CD4-positive, alpha-beta T cell treated with Interleukin-12 subunit alpha and Interleukin-12 subunit beta, for 1 hour (primary cell): ENCODE results near the gene STX1B.
"Not testable (repeated sequence)": the region's sequence is repeated elsewhere in the genome, so short reads cannot be mapped to it uniquely, and the experiment has no call there.

Experiments
- DNase-seq: peaks from one replicate; pipeline ENCODE4 v3.0.0-alpha.2; 2020

Gene STX1B

GRCh38 chr16:30948667-30949649, 61.5 kb downstream of the STX1B start, which contains the start of gene ORAI3:
TSS of gene ORAI3 (plus strand) at chr16:30949068. CDS start at chr16:30949290, 222 bp downstream.
- peak; percentile 46 for DNase-seq

DNA sequence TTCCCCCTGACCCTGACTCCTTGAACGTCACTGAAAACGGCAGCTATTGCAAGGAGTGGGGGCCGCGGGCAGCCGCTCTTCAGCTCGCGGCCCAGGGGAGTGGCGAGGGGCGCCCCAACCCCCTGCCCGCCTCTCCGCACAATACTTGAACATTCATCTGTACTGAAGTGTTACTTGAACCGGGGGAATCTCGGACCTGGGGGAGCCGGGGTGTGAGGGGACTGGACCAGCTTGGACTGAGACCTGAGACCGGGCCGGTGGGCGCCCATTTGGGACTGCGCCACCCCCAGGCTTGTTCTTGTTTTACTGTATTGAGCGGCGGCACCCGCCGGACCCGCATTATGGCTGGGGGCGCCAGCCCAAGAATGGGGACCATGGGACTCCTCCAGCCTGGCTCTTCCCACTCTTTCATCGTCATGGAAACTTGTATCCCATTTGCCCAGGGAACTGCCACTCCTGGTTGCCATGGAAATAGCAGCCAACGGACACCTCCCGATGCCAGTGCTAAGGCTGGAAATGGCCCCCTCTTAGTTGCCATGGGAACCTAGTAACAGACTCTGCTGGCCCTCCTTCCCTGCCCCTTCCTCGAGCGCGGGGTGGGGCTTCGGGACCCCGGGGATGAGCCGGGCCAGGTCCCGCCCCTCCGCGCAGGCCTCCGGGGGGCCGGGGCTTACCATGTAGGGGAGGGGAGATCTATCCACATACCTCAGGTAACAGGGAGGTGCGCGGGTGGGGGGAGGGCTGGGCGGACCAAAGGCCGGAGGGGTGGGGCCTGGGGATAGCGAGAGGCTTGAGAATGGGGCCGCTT, 62.4 kb downstream of the STX1B start:
- DNase-seq = peak; percentile 32

- no peak for DNase-seq
Observed at GRCh38 chr16:30947541-30947858, 62.9 kb downstream of the STX1B start.

GRCh38 chr16:30946671-30947540, 63.5 kb downstream of the STX1B start:
- no peak for DNase-seq

GRCh38 chr16:30944352-30944751, 66.1 kb downstream of the STX1B start:
- DNase-seq = no peak

DNA sequence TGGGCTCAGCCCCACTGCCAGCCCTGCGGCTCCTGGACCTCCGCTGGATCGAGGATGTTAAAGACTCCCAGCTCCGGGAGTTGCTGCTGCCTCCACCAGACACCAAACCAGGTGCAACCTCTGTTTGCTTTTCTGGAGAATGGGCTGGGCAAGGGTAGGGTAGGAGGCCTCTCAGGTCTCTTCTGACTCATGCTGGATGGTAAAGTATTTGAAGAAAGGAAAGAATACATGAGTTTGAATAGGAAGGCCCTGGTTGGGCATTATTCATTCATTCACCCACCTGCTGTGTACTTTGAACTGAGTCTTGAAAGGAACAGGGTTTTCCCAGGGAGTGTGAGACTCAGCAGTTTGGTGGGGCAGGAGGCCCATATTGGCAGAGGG, 68.0 kb downstream of the STX1B start:
- DNase-seq = no peak

DNA sequence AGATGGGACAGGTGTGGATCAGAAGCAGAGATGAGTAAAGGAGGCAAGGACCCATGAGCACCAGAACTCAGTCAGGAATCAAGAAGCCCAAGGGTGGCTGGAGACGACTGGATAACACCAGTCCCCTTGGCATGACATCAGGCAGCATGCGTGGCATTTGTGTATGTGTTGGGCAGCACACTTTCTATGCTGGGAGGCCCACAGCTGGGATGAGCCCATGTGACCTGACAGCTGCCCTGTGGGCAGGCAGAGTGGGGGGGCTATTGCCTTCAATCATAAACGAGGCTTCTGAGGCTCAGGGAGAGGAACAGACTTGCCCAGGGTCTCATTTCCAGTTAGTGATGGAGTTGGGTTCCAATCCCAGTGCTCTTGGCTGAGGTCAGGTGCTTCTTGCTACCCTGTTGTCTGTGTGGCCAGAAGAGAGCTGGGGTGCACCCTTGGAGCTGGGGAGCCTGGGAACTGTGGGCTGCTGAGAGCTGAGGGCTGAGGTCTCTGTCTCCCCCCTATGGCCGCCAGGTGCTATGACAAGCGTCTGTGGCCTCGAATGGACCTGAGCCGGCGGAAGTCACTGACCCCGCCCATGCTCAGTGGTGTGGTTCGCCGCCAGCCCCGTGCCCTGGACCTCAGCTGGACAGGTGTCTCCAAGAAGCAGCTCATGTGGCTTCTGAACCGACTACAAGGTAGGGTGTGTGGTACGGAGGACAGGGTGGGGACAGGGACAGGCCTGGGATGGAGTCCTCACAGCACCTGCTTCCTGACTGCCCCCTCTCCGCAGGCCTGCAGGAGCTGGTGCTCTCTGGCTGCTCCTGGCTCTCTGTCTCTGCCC, 68.6 kb downstream of the STX1B start:
- peak; percentile 77 for DNase-seq

- not testable (repeated sequence) for DNase-seq
Observed at GRCh38 chr16:30939571-30939970, 70.9 kb downstream of the STX1B start.
